Neural progenitor cell (in vitro differentiated cells): ENCODE results near the gene KIRREL3.

ENCODE experiments used
- CTCF ChIP-seq: fragments of 200-600 bp; sonication (generic); IDR thresholded peaks from 2 replicates; pipeline ENCODE4 v1.5.1; 2017; ENCODE audit warnings: antibody characterized with exemption, mild to moderate bottlenecking
- EZH2 ChIP-seq: fragments of 200-600 bp; sonication (generic); IDR thresholded peaks from 2 replicates; pipeline ENCODE4 v1.6.1; 2017; ENCODE audit warnings: antibody characterized with exemption, mild to moderate bottlenecking, moderate library complexity
- EZH2phosphoT487 ChIP-seq: fragments of 200-600 bp; sonication (generic); IDR thresholded peaks from 2 replicates; pipeline ENCODE4 v1.6.1; 2017; ENCODE audit warnings: antibody characterized with exemption

- no peak for TF ChIP-seq EZH2
- TF ChIP-seq CTCF = no peak
- no peak for TF ChIP-seq EZH2phosphoT487
Measured at GRCh38 chr11:126400479-126400878, 600.1 kb downstream of the KIRREL3 start.
